GM12878 (cell line): ENCODE data around the gene ATN1. TPM values are rescaled to one million over a fixed set of nuclear protein-coding genes. Genes with fewer than 3 reads are reported as not detected.

Experiments
- ATAC-seq: fragments of 200-7000 bp; cut with Tn5 transposase; 3 replicates; pipeline ENCODE4 v1.9.1; 2020; ENCODE audit warnings: mild to moderate bottlenecking, moderate library complexity
- BruUV-seq: library from RNA; stranded (reverse); fragments of 400-500 nt; replicated peaks from 2 replicates; lab custom pipeline; 2021; lab: Mats Ljungman, UMichigan
- CTCF ChIA-PET: fragments of 300-600 bp; sonication (Branson Sonifier 250); formaldehyde crosslinking; extraction: SDS; loops from one replicate; lab custom pipeline; 2021; ENCODE audit warnings: inconsistent platforms; lab: Yijun Ruan, JAX
- POLR2A ChIA-PET: fragments of 350-600 bp; formaldehyde crosslinking; extraction: SDS; loops from one replicate; lab custom pipeline; 2021; ENCODE audit warnings: inconsistent platforms; lab: Charles Lee
- RAD21 ChIA-PET: fragments of 300-600 bp; sonication (Branson Sonifier 250); formaldehyde crosslinking; loops from one replicate; lab custom pipeline; 2023; ENCODE audit warnings: antibody characterized with exemption; ENCODE audit not compliant: unreplicated experiment; lab: Charles Lee
- SMC1A ChIA-PET: fragments of 300-600 bp; sonication (Branson Sonifier 250); formaldehyde crosslinking; loops from one replicate; lab custom pipeline; 2023; ENCODE audit not compliant: unreplicated experiment, uncharacterized antibody; lab: Charles Lee
- DNase-seq: peaks from one replicate; pipeline ENCODE4 v3.0.0-alpha.2; 2011; ENCODE audit warnings: low read depth, low spot score
- FAIRE-seq: peaks from 3 replicates; lab custom pipeline; 2011; peaks lifted over from hg19 to GRCh38; lab: Jason Lieb, UNC
- H2AFZ ChIP-seq: 2 replicates; pipeline ENCODE4 v1.6.0; 2011; ENCODE audit warnings: low read depth, low read length, control low read depth; ENCODE audit not compliant: control insufficient read depth
- H3K27ac ChIP-seq: 2 replicates; pipeline ENCODE4 v1.5.1; 2011; ENCODE audit warnings: control low read depth; ENCODE audit not compliant: control insufficient read depth, insufficient read depth
- H3K27me3 ChIP-seq, 2 experiments: replicated peaks in 1 of 2; 2 replicates each; pipeline versions ENCODE4 v1.6.0 to v1.6.1; 2011; ENCODE audit warnings: low read length in 1 of 2; ENCODE audit not compliant: control insufficient read depth in 2 of 2, insufficient read depth in 2 of 2
- H3K36me3 ChIP-seq, 2 experiments: 2 replicates each; pipeline ENCODE4 v1.5.1; 2011; ENCODE audit warnings: low read length in 1 of 2; ENCODE audit not compliant: control insufficient read depth in 2 of 2, insufficient read depth in 2 of 2
- H3K4me1 ChIP-seq: 2 replicates; pipeline ENCODE4 v1.6.1; 2011; ENCODE audit warnings: mild to moderate bottlenecking, low read length, moderate library complexity, mixed read lengths; ENCODE audit not compliant: control insufficient read depth, insufficient read depth
- H3K4me2 ChIP-seq: 2 replicates; pipeline ENCODE4 v1.6.0; 2011; ENCODE audit warnings: control low read depth; ENCODE audit not compliant: control insufficient read depth, insufficient read depth
- H3K4me3 ChIP-seq: fragments of 200-600 bp; sonication (generic); 2 replicates; pipeline ENCODE4 v1.5.1; 2016
- H3K79me2 ChIP-seq: 2 replicates; pipeline ENCODE4 v1.6.0; 2011; ENCODE audit warnings: low read length; ENCODE audit not compliant: control insufficient read depth, insufficient read depth
- H3K9ac ChIP-seq: 2 replicates; pipeline ENCODE4 v1.8.0; 2011; ENCODE audit warnings: low read length, control low read depth, mixed read lengths; ENCODE audit not compliant: control insufficient read depth, insufficient read depth
- H3K9me3 ChIP-seq: replicated peaks from 3 replicates; pipeline ENCODE4 v1.5.1; 2011; ENCODE audit warnings: mild to moderate bottlenecking, low read length; ENCODE audit not compliant: control insufficient read depth, insufficient read depth
- H4K20me1 ChIP-seq: 2 replicates; pipeline ENCODE4 v1.6.0; 2011; ENCODE audit not compliant: control insufficient read depth, insufficient read depth
- ATF7 ChIP-seq: fragments of 450-650 bp; IDR thresholded peaks from 2 replicates; pipeline ENCODE4 v1.6.1; 2016; ENCODE audit warnings: low read depth, mild to moderate bottlenecking
- CBX5 ChIP-seq: sonication (generic); IDR thresholded peaks from 2 replicates; pipeline ENCODE4 v1.6.1; 2016; ENCODE audit warnings: low read depth, moderate library complexity, mild to moderate bottlenecking, inconsistent platforms
- CEBPB ChIP-seq, 2 experiments: fragments of 150-350 bp in 1 of 2; IDR thresholded peaks; 2 replicates each; pipeline ENCODE4 v1.6.1; 2012 to 2014; ENCODE audit warnings: low read depth in 2 of 2, low read length in 2 of 2, borderline replicate concordance in 1 of 2, inconsistent platforms in 1 of 2
- DPF2 ChIP-seq: fragments of 450-650 bp; IDR thresholded peaks from 2 replicates; pipeline ENCODE4 v1.6.1; 2017; ENCODE audit warnings: mild to moderate bottlenecking
- E2F8 ChIP-seq: fragments of 450-650 bp; IDR thresholded peaks from 2 replicates; pipeline ENCODE4 v1.6.1; 2018; ENCODE audit warnings: mild to moderate bottlenecking, low read depth, moderate library complexity; ENCODE audit not compliant: partially characterized antibody
- GABPA ChIP-seq: IDR thresholded peaks from 2 replicates; pipeline ENCODE4 v1.6.1; 2014; ENCODE audit warnings: antibody characterized with exemption, low read depth, mild to moderate bottlenecking, inconsistent platforms
- HCFC1 ChIP-seq: fragments of 150-350 bp; IDR thresholded peaks from 2 replicates; pipeline ENCODE4 v1.6.1; 2014; ENCODE audit warnings: low read length
- IKZF2 ChIP-seq, 2 experiments: fragments of 450-650 bp; IDR thresholded peaks; 2 replicates each; pipeline ENCODE4 v1.6.1; 2017; ENCODE audit warnings: mild to moderate bottlenecking in 2 of 2, moderate library complexity in 2 of 2
- PRDM15 ChIP-seq: fragments of 450-650 bp; formaldehyde crosslinking; IDR thresholded peaks from 2 replicates; pipeline ENCODE4 v1.4.0; 2020; ENCODE audit warnings: mild to moderate bottlenecking, moderate library complexity
- RFX5 ChIP-seq: IDR thresholded peaks from 2 replicates; pipeline ENCODE4 v1.6.1; 2011; ENCODE audit warnings: low read depth, low read length, improper control_type of control experiment
- RUNX3 ChIP-seq: IDR thresholded peaks from 2 replicates; pipeline ENCODE4 v1.6.1; 2012; ENCODE audit warnings: low read length, inconsistent platforms
- TCF12 ChIP-seq: IDR thresholded peaks from 2 replicates; pipeline ENCODE4 v1.6.1; 2011; ENCODE audit warnings: low read depth, mild to moderate bottlenecking, low read length
- ZBED1 ChIP-seq: IDR thresholded peaks from 2 replicates; pipeline ENCODE4 v1.6.1; 2016; ENCODE audit warnings: borderline replicate concordance
- ZNF207 ChIP-seq: fragments of 450-650 bp; IDR thresholded peaks from 2 replicates; pipeline ENCODE4 v1.6.1; 2014; ENCODE audit warnings: antibody characterized with exemption, mild to moderate bottlenecking, borderline replicate concordance
- ZNF24 ChIP-seq: fragments of 450-650 bp; IDR thresholded peaks from 2 replicates; pipeline ENCODE4 v1.6.1; 2017; ENCODE audit warnings: antibody characterized with exemption, mild to moderate bottlenecking
- ZNF384 ChIP-seq: IDR thresholded peaks from 2 replicates; pipeline ENCODE4 v1.6.1; 2012; ENCODE audit warnings: low read depth, mild to moderate bottlenecking, low read length, improper control_type of control experiment, borderline replicate concordance
- WGBS: methylation state at CpG from one replicate; pipeline ENCODE4 v1.1.6; 2016; ENCODE audit warnings: low lambda C conversion rate; ENCODE audit not compliant: insufficient replicate concordance, insufficient coverage; ENCODE audit errors: missing lambda C conversion rate; 5-methylcytosine and 5-hydroxymethylcytosine counted together
- in situ Hi-C: fragments of 300-500 bp; cut with MboI; formaldehyde crosslinking; loops from 9 replicates; pipeline ENCODE4 v1.14.3; 2018; ENCODE audit warnings: mixed read lengths
- intact Hi-C: fragments of 100-400 bp; cut with micrococcal nuclease; formaldehyde crosslinking; loops from one replicate; pipeline ENCODE4 v1.14.2; 2022; ENCODE audit not compliant: unreplicated experiment
- polyA plus RNA-seq, 11 experiments: library from polyadenylated mRNA; depleted of rRNA in 4 of 11; unstranded in 6 of 11; stranded (reverse) in 5 of 11; fragments of >200 nt; fragmentation: Nextera tagmentation in 4 of 11; fragmentation: Illumina TruSeq in 1 of 11; extraction: Ambion mirVana in 4 of 11; extraction: Trizol in 1 of 11; gene quantifications; 1 replicate in 1 of 11; 2 replicates in 10 of 11; pipeline versions ENCODE4 v1.2.1 to v1.2.3, GENCODE V29; 2011 to 2016; ENCODE audit warnings: inconsistent platforms in 2 of 11, missing spikeins in 2 of 11, low read depth in 1 of 11
- total RNA-seq, 4 experiments: library from RNA; depleted of rRNA in 3 of 4; stranded (reverse); fragments of >200 nt in 3 of 4; fragmentation: Illumina TruSeq in 1 of 4; extraction: Trizol in 1 of 4; gene quantifications; 2 replicates each; pipeline versions ENCODE4 v1.2.1 to v1.2.3, GENCODE V29; 2013 to 2021

The ATN1 gene
- total and polyA plus RNA-seq, 10 of the 15 experiments (the other 5 are each of a cell fraction or from before 2014, with no cell fraction given): 0.08 to 44.5 (median 5.0) TPM

GRCh38 chr12:6954316-6955107, 26.8 kb downstream of the ATN1 start:
- in situ Hi-C loops: loop anchor here (25.0 kb wide), 1 partner anchor 1683 kb away; no protein-coding TSS in a partner anchor
- H3K4me2 ChIP-seq: peak overlapping the region; percentile 99
- BruUV-seq: TSS peak; percentile 36
- ChIA-PET RAD21 (interaction anchor here (1.9 to 13.5 kb wide), 3 partner anchors 8 to 154 kb away, joined by 6 to 426 read pairs (median 12); partner anchors contain the start of genes C12orf57, C1RL and RNU7-1), CTCF (interaction anchor here (1.0 to 13.2 kb wide), 4 partner anchors 7 to 158 kb away, joined by 4 to 645 read pairs (median 4); partner anchors contain the start of genes C12orf57, PTPN6 and RNU7-1), POLR2A (interaction anchor here (0.7 to 13.5 kb wide), 2 partner anchors 10 to 72 kb away, joined by 3 to 524 read pairs; partner anchors contain the start of genes C12orf57, PTPN6 and RNU7-1), SMC1A (interaction anchor here (1.1 to 13.2 kb wide), 2 partner anchors 7 to 10 kb away, joined by 3 to 395 read pairs; partner anchors contain the start of genes C12orf57, PTPN6 and RNU7-1)
- peaks cover 74% of the 10 kb centered on the region for H3K4me1 ChIP-seq
- no peak overlapping the region for H2AFZ ChIP-seq
- FAIRE-seq (no peak), DNase-seq (no peak), ATAC-seq (no peak)
- H4K20me1 ChIP-seq: no peaks in the 10 kb centered on the region
- H3K36me3 ChIP-seq: peaks cover 6 to 34% of the 10 kb centered on the region in 2 experiments
- peak overlapping the region; percentile 95 for H3K4me3 ChIP-seq
- intact Hi-C loops: no loop called here
- H3K9me3 ChIP-seq: no peaks in the 10 kb centered on the region
- peaks cover 97% of the 10 kb centered on the region for H3K79me2 ChIP-seq
- WGBS: 21% methylated on average over 21 of the region's 21 CpGs
- peak overlapping the region; percentile 99 for H3K9ac ChIP-seq
- H3K27me3 ChIP-seq: no peaks in the 10 kb centered on the region
- peak overlapping the region; percentile 99 for H3K27ac ChIP-seq
- no peak for TF ChIP-seq ZNF384
- no peak for TF ChIP-seq PRDM15
- TF ChIP-seq HCFC1: no peak
- peak; percentile 5; the same call in 1 of the 2 replicates for TF ChIP-seq ATF7
- no peak for TF ChIP-seq IKZF2 (IDR thresholded peaks at IDR 0.05)
- TF ChIP-seq CBX5: no peak
- no peak for TF ChIP-seq E2F8
- TF ChIP-seq ZNF207: no peak
- TF ChIP-seq GABPA: no peak
- no peak for TF ChIP-seq TCF12
- 0 out of 2 replicates have a peak, but pooled peaks have one; percentile 11 for TF ChIP-seq ZBED1
- TF ChIP-seq RUNX3: no peak
- TF ChIP-seq ZNF24: no peak
- no peak for TF ChIP-seq CEBPB (IDR thresholded peaks at IDR 0.05; ENCODE audit: borderline replicate concordance in 1 of 2, low read depth in 2 of 2, low read length in 2 of 2)
- no peak for TF ChIP-seq DPF2
- no peak for TF ChIP-seq RFX5
